HG03521 (cell line): Measurements from ENCODE around the gene UAP1.

ENCODE experiments used
- ATAC-seq: cut with Tn5 transposase; IDR thresholded peaks from one replicate; pipeline ENCODE4 v1.9.1; 2021; ENCODE audit warnings: mild to moderate bottlenecking, moderate library complexity; ENCODE audit not compliant: unreplicated experiment

Gene UAP1

DNA sequence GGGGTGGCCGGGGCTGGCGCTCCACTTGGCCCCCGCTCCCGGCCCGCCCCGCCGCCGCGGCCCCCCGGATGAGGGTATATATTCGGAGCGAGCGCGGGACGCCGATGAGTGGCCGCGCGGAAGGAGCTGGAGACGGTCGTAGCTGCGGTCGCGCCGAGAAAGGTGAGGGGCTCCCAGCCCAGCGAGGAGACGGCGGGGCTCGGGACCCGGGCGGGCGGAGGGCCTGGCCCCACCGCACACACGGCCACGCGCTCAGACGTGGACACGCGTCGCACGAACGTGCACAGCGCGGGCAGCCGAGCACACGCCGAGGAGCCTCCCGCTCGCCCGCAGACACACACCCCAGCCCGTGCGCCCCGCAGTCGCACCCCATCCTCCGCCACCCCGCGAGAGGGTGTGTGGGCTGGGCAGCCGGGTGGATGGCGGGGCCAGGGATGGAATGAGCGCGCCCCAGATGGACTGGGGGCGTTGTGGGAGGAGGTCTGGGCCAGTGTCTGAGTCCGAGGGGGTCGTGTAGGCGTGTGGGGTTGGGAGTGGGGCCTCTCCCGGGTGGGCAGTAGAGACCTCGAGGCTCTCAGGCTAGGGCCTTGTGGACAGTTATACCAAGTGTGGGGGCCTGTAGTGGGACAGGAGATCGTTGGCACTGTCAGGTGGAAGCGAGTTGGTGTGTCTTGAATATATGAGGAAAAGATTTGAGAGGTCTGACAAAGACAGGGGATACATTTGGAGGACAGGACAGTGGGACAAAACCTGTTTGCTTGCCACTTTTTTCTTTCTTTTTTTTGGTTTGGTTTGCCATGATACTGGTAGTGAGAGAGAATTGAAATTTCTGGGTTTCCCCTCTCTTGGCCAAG is at the start of gene UAP1:
UAP1 (plus strand) TSS at position 107 of the 854 bp plus-strand sequence. CDS start 4,347 bp downstream, outside the sequence.
- ATAC-seq: peak; percentile 32

DNA sequence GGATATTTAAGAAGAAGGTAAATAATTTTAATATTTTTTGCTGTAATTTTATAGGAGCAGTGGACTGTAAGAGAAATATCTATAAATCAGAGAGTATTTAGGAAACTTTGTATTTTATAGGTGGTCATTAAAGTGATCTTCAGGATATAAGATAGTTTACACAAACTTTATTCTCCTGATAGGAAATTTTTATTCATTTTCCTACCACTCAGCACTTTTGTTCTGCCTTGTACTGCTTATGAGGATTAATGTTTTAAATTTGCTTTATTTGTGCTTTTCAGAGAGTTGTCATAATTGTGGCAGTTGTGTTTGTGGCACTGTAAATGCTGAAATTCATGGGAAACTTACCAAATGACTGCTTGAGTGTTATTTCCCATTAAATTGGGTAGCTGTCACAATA is 34.2 kb upstream of the UAP1 start:
- no peak for ATAC-seq

DNA sequence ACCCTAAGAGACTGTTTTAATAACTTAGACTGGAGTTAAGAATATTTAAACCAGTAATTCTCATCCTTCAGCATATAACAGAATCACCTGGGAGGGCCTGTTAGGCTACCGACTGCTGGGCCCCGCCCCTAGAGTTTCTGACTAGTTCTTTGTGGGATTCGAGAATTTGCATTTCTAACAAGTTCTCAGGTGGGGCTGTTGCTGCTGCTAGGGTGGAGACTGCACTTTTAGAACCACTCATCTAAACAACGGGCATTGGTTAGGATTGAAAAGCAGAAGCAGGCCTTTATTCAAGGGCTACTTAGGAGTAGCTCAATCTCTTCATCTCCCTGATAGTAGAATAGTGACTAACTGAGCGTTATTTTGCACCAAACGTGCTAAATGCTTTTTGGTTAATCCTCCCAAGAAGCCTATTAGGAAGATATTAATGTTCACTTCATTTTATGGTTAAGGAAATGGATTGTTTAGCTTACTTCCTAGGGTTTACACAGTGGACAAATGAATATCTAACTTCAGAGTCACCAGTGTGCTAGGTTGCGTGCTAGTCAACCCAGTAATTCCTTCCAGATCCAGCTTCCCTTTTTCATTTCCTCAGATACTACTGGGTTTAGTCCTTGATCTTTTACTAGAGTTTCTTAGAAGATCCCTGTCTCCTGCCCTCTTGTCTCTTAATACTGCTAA is 31.1 kb upstream of the UAP1 start:
- peak; percentile 96 for ATAC-seq

DNA sequence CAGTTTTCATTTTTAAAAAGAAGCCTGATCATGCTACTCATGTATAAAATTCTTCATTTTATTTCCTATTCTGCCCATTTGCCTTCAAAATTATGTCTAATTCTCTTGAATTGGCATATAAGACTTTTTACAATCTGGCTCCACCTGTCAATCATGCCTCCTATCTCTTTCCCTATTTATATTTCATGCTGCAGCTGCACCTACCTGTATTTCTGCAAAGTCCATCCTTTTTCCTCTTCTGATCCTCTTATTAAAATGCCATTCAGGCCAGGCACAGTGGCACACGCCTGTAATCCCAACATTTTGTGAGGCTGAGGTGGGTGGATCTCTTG is 30.6 kb upstream of the UAP1 start:
- no peak for ATAC-seq

DNA sequence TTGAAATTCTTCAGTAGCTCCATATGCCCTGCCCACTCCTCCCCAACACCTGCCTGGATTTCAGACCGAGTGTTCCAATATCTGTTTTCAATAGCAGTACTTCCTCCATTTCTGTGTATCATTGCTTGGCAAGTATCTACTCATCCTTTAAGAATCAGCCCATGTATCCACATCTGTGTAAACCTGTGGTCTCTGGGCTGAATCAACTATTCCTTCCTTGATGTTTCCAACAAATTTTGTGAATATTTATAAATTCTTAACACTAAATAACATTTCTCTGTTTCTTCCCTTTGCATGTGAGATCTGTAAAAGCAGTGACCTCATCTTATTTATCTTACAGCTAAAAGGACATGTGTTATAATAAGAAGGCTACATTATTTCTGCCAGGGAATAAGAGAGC is 26.0 kb upstream of the UAP1 start:
- ATAC-seq: no peak

DNA sequence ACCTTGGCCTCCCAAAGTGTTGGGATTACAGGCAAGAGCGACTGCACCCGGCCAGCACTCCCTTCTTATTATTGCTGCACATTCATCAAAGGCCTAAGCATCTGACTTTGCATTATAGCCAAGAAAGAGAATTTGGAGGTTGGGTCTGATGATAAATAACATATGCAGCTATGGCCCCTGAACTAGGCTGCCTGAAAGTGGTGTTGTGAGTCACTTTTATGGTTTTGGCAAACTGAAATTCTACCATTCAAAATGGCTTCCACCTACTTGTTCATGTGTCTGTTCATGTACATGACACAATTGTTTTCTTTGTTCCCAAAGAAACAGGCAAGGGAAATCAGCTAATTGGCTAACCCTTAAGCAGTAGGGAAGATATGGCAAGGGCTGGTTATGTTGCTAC is 25.0 kb upstream of the UAP1 start:
- no peak for ATAC-seq

DNA sequence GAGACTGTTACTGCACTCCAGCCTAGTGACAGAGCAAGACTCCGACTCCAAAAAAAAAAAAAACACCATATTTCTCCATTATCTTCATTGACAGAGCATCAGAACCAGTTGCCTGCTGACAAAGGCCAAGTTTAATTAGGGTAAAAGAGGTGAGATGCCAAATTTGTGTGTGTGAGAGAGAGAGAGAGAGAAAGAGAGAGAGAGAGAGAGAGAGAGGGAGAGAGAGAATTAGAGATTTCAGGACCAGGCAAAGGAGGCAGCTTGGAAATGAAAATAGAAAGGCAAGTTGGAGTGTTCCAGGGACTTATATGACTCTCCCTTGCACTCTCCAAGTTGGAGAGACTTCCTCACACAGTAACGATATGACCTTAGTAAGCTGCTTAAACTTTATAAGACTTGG is 24.3 kb upstream of the UAP1 start:
- ATAC-seq: no peak

DNA sequence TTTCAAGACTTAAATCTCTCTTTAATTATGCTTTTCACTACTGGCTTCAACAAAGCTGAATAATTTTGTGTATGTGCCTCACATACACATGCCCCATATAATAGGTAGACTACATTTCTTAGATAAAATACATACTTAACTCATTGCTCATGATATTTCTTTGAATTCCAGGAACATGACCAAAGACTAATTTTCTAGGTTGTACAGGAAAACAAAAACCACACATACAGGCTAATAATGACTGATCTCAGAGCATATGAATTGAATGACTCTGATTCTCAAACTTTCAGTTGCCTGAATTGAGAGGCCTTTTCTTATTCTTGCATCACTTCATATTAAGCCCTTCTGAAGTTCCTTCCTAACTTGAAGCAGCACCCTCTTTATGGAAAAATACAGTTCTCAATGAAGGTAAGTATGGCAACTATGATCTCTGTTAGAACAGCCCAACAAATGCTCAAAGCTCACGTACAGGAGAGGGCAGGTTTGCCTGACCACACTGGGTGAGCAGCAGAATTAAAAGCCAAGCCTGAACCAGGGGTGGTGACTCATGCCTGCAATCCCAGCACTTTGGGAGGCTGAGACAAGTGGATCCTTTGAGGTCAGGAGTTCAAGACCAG is 22.6 kb upstream of the UAP1 start:
- ATAC-seq: no peak

DNA sequence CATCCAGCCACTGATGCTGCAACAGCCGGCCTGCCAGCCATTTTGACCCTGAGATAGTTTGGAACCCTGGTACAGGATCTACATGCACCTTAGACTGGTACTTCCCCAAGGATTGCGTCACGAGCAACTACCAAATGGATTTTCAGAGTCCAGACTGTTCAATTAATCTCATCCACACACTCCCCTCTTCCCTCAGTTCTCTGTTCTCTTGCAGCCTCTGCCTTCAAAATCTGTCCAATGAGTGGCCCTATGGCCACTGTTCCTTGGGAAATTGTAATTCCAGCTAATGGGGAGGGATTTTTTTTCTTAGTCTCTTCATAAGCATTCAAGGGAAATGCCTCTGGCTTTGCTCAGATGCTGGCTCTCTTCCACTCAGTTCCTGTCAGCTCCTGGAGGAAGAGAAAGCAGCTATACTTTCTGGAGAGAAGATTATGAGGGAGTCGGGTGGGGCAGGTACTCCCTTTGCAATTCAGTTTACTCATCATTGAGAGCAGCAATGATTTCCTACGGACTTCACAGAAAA is 19.8 kb upstream of the UAP1 start:
- no peak for ATAC-seq

DNA sequence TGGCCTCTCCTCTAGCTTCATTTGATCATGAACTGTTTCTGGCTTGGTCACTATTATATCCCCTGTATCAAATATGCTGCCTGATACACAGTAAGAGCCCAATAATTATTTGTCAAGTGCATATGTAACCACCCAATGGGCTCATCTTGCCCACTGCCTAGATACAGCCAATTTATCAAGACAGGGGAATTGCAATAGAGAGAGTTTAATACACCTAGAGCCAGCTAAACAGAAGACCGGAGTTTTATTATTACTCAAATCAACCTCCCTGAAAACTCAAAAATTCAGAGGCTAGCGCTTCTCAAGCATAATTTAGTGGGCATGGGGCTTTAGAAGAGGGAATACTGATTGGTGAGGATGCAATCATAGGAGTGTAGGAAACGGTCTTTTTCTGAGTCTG is 18.3 kb upstream of the UAP1 start:
- no peak for ATAC-seq

DNA sequence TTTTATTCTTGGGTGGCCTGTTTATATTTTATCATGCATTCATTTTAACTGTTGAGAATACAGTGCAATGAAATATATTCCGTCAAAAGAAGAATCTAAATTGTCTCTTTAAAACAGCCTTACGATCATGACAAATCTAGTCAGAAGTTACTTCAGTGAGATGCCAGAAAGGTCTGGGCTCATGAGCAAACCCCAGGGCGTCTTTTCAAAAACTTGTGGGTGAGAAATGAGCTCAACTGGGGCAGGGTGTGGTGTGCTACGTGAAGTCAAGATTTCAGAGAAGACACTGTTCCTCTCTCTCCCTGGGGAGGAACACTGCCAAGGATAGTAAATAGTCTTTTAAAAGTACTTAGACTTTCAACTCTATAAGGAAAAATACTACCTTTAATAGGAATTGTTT is 13.4 kb upstream of the UAP1 start:
- ATAC-seq: no peak

DNA sequence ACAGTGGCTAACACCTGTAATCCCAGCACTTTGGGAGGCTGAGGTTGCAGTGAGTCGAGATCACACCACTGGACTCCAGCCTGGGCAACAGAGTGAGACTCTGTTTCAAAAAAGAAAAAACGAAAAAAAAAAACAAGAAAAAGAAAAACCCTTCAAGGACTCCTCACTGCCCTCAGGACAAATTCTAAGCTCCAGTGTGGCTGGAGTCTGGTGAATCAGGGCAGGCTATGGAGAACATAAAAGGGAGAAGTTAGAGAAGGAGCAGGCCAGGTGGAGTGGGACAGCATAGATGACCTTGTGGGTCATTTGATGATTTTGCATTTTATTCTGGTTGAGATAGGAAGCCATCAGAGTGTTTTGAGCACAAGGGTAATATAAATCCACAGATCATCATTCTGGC is 12.5 kb upstream of the UAP1 start:
- no peak for ATAC-seq

DNA sequence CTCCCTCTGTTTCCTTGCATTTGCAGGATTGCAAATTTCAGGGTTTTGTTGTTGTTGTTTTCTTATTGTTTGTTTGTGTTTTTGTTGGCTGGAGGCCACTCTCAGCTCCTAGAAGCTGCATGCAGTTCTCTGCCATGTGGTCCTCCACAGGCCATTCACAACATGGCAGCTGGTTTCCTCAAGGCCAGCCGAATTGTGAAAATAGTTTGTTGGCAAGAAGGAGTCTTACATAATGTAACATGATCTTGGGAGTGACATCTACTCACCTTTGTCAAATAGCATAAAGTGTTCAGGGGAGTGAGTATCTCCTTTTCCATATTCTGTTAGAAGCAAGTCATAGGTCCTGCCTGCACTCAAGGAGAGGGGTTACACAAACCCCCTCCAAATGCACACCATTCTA is 10.6 kb upstream of the UAP1 start:
- no peak for ATAC-seq

DNA sequence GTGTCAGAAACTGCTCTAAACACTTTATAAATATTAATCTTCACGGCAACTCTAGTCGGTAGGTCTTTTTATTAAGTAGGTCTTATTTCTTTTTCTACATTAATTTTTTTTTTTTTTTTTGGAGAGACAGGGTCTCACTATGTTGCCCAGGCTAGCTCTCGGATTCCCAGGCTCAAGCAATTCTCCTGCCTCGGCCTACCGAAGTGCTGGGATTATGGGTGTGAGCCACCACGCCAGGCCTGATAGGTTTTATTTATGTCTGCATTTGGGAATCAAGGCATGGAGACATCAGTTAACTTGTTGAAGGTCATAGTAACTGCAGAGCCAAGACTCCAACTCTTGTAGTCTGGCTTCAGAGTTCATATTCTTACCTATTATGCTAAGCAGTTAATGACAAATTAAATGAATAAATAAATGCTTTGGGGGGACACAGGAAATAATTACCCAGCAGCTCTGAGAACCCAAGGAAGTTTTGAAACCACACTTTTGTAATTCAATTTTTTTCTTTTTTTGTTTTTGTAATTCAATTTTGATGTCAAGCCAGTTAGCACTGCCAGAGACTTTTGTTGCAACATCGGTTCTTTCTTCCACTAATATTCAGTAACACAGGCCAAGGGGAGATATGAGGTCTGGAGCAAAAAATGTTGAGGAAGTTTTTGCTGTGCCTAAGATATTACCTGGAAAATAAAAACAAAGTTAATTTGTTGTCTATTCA is 9.4 kb upstream of the UAP1 start:
- ATAC-seq: no peak

DNA sequence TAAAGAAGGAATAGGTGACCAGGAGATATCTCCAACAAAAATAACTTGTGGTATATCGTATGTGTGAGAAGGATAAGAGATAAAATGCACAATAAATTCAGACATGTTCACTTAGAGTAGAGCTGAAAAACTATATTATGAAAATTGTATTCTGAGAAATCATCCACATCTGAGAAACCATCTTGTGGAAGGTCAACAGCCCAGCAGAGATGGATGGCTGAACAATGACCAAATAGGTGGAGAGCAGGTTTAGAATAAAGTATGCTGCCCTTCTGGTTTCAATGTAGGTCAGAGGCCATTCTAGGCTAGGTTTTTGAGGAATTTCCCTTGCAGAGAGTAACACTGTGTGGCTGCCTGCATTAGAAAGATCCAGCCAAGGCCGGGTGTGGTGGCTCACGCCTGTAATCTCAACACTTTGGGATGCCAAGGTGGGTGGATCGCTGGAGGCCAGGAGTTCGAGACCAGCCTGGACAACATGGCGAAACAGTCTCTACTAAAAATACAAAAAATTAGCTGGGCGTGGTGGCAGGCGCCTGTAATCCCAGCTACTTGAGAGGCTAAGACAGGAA is 8.8 kb upstream of the UAP1 start:
- no peak for ATAC-seq

DNA sequence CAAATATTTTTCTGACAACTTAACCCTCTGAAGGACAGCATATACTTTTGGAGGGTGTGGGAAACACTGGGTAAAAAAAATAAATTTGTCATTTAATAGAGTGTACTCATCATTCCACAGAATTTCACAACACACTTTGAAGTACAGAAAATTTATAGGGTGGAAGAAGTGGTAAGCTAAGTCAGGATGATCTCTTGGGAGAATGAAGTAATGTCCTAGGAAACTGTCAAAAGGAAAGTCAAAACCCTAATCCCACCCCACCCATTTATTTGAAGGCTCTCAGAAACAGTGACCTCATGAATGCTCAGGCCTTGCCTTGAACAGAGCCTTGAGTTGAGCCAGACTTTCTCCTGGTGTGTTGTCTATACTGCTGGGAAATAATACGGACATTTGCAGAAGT is 7.3 kb upstream of the UAP1 start:
- ATAC-seq: no peak

DNA sequence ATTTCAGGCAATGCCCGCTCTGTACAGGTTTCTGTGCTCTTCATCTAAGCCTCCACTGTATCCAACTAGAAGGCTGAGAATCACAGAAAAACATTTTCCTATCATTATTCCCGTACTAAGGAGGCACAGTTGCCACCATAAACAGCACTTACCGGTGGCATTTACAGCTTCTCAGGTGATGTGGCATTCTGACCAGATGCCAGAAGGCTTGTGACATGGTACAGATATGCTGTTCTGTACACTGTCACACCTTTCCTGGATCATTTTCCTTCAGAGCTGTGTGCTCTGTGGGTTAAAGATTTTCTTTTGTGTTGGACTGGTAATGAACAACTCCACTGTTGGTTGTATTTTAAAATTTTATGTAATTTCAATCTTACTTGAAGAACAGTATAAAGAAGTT is 4.0 kb upstream of the UAP1 start:
- ATAC-seq: no peak

DNA sequence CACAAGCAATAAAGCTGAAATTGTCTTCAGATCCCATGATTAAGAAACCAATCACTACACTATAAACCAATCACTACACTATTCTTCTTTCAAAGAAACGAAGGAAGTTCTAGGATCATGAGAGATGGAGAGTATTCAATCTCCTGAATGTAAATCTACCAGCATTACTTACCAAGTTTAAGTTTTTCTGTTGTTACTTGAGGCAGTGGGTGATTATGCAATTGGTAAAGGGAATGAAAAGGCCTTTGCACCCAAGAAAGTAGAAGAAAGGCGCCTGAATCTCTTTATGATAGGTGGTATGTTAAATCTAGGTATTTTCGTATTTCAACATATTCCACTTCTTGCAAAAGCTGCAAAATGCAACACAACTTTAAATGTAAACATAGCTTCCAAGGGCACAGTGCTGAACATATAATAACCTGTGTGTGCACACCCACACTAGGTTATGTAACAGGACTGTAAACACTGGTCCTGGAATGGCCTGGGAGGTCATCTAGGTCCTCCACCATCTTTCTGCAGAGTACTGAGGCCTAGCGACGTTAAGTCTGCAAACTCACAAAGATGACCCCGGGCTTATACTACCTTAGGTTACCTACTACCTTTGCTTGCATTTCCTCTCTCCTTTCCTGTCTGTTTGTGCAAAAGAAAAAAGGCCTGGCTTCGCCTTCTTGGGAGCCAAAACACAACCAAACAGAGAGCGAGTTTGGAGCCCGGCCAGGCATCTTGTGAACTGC is 1.1 kb upstream of the UAP1 start:
- no peak for ATAC-seq

DNA sequence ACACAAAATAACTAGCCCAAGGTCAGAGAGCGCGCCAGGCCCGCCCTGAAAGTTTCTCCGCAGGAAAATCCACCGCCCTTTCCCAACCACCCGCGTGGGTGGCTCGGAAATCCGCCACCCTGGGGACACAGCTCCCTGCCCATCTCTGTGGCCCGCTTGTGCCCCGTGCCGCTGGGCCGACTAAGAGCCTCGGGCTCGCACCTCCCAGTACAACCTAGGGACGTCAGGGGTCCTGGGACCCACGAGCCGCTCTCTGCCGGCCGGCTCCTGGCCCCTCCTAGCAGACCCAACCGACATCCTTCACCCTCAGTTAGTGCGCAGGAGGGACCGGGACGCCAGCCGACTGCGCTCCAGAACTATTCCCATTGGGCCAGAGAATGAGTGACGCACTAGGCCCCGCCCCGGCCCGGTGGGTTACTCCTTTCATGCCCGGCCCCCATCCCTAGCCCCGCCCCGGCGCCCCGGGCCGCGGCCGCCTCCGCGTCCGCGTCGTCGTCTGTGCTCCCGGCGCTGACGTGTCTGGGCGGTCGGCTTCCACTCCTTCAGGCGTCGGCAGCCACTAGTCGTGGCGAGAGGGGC is 396 bp upstream of the UAP1 start:
- peak; percentile 95 for ATAC-seq

DNA sequence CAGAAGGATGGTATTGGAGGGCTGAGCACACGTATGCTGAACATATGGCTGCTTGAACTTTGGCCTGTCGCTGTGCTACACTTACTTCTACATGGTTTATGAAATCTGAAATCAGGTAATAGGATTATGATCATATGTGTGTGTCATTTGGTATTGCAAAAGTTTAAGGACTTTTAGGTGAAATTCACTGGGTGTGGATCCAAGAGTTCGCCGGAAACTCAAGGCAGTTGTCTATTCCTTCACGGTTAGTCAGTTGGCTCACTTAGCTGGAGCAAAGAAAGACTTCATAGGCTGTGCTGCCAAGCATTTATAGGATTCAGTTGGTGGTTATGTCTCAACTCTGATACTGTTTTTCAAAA is 927 bp downstream of the UAP1 start:
- no peak for ATAC-seq
